GM13976 (cell line): ENCODE data around the gene RCN2.
"Not testable (repeated sequence)": the region's sequence is repeated elsewhere in the genome, so short reads cannot be mapped to it uniquely, and the experiment has no call there.

Source experiments
- DNase-seq: peaks from one replicate; pipeline ENCODE4 v3.0.0; 2012; ENCODE audit warnings: low spot score
- CTCF ChIP-seq: IDR thresholded peaks from 2 replicates; pipeline ENCODE4 v1.5.1; 2012; ENCODE audit warnings: borderline replicate concordance, mild to moderate bottlenecking; ENCODE audit not compliant: insufficient read depth; ENCODE audit errors: extremely low read depth, missing control alignments, control extremely low read depth
- in situ Hi-C: fragments of 300-500 bp; cut with MboI; formaldehyde crosslinking; loops from one replicate; pipeline ENCODE4 v1.12.0; 2022; ENCODE audit warnings: low sequenced_read_pairs, mixed read lengths, inconsistent platforms; ENCODE audit not compliant: unreplicated experiment

Gene RCN2

GRCh38 chr15:76963596-76963995, 32.0 kb downstream of the RCN2 start:
- no peak for TF ChIP-seq CTCF
- in situ Hi-C loops: no loop called here
- DNase-seq: no peak

- in situ Hi-C loops: no loop called here
- no peak for TF ChIP-seq CTCF
- DNase-seq: no peak
Measured at GRCh38 chr15:76964157-76964556, 32.6 kb downstream of the RCN2 start.

GRCh38 chr15:76966051-76966450, 34.5 kb downstream of the RCN2 start:
- in situ Hi-C loops, DNase-seq: not testable (repeated sequence)

- TF ChIP-seq CTCF: no peak
- no peak for DNase-seq
- in situ Hi-C loops: no loop called here
Measured at GRCh38 chr15:76967067-76967466, 35.5 kb downstream of the RCN2 start.

DNA sequence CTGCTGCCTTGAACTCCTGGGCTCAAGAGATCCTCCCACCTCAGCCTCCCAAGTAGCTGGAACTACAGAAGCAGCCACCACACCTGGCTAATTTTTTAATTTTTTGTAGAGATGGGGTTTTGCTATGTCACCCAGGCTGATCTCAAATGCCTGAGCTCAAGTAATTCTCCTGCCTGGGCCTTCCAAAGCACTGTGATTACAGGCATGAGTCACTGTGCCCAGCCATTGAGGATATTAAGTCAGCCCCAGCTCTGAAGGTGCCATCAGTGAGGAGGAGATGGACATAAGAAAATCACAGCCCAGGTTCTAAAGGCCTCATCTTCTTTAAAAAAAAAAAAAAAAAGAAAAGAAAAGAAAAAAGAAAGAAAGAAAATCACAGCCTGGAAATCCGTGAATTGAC, 36.8 kb downstream of the RCN2 start:
- no peak for DNase-seq
- TF ChIP-seq CTCF: no peak
- in situ Hi-C loops: no loop called here

DNA sequence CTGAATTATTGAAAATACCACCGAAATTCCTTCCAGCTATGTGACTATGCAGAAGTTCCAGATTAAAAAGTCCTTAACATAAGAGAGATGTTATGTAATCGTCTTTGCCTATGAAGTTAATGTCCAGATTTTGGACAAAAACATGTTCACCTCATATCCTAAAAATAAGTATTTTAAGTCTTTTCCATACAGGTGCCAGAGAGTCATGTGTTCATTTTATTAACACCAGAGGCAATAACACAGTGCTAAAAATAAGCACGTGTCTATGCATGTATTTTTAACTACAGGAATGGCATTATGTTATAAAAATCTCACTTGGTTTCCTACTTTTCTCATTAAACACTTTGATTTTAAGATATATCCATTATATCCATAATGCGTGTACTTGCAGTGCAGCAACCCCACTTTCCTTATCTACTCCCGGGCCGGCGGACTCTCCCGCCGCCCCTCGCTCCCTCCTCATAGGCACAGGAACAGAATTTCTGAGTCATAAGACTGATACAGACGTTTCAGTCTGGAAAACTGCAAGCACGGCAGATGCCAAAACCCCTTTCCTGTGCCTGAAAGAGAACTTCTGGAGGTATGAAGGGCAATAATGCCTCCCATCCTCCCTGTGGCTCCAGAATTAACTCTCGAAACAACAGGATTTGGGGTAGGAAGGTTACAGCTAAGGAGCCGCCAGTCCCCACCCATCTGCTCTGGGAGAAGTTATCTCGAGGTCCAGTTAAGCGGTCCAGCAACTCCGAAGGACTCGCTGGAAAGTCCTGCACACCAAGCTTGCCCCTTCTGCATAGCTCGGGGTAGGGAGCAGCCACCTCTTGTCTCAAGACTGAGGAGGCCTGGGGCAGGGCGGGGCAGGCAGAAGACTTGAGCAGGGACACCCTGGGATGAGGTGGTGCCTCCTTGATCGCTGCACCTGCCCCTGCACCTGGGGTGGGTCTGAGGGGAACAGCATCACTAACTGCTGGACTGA, 41.1 kb downstream of the RCN2 start:
- in situ Hi-C loops: no loop called here
- no peak for TF ChIP-seq CTCF
- no peak for DNase-seq

GRCh38 chr15:76973362-76973743, 41.8 kb downstream of the RCN2 start:
- peak; percentile 71 for DNase-seq
- in situ Hi-C loops: no loop called here
- TF ChIP-seq CTCF: peak; percentile 64
